Naive thymus-derived CD4-positive, alpha-beta T cell (primary cell): Measurements from ENCODE around the gene KRTAP13-4. TPM values are rescaled to one million over a fixed set of nuclear protein-coding genes. Genes with fewer than 3 reads are reported as not detected.

Experiments
- ATAC-seq: fragments of 150-1000 bp; cut with Tn5 transposase; 2 replicates; pipeline ENCODE4 v1.10.0; 2021; ENCODE audit warnings: mild to moderate bottlenecking, moderate library complexity
- CTCF ChIA-PET: fragments of 350-600 bp; sonication (Branson Sonifier 250); formaldehyde crosslinking; loops from one replicate; lab custom pipeline; 2021; ENCODE audit warnings: antibody characterized with exemption; lab: Charles Lee
- POLR2A ChIA-PET: fragments of 350-600 bp; sonication (Branson Sonifier 250); formaldehyde crosslinking; loops from one replicate; lab custom pipeline; 2021; ENCODE audit warnings: antibody characterized with exemption, inconsistent platforms; lab: Charles Lee
- DNase-seq, 9 donors: peaks; one replicate each; pipeline versions ENCODE4 v3.0.0 to v3.0.0-alpha.2; 2020 to 2022; ENCODE audit warnings: mixed read lengths in 1 of 9
- H3K27ac ChIP-seq: one replicate; pipeline ENCODE4 v1.7.0; 2013; ENCODE audit warnings: mild to moderate bottlenecking, low read depth, low read length, moderate library complexity
- H3K27me3 ChIP-seq, 2 donors: one replicate each; pipeline ENCODE4 v1.7.0; 2013; ENCODE audit warnings: low read length in 2 of 2, mild to moderate bottlenecking in 2 of 2, moderate library complexity in 2 of 2; ENCODE audit not compliant: control insufficient read depth in 2 of 2, insufficient read depth in 2 of 2
- H3K36me3 ChIP-seq, 3 experiments: 1 replicate in 2 of 3; 2 replicates in 1 of 3; pipeline ENCODE4 v1.7.0; 2013; ENCODE audit warnings: low read length in 3 of 3, mild to moderate bottlenecking in 3 of 3, moderate library complexity in 1 of 3; ENCODE audit not compliant: insufficient read depth in 3 of 3, control insufficient read depth in 2 of 3
- H3K4me1 ChIP-seq, 2 donors: one replicate each; pipeline ENCODE4 v1.7.0; 2013; ENCODE audit warnings: low read length in 2 of 2, mild to moderate bottlenecking in 2 of 2, moderate library complexity in 1 of 2; ENCODE audit not compliant: control insufficient read depth in 2 of 2, insufficient read depth in 2 of 2
- H3K4me3 ChIP-seq: 2 replicates; pipeline ENCODE4 v1.7.0; 2013; ENCODE audit warnings: mild to moderate bottlenecking, low read length
- H3K9me3 ChIP-seq, 3 experiments: 1 replicate in 2 of 3; 2 replicates in 1 of 3; pipeline ENCODE4 v1.7.0; 2013; ENCODE audit warnings: low read length in 3 of 3; ENCODE audit not compliant: control insufficient read depth in 2 of 3
- H3K27ac Mint-ChIP-seq, 9 donors: one replicate each; pipeline ENCODE4 v1.8.0; 2020 to 2022; ENCODE audit warnings: mixed read lengths in 9 of 9, mild to moderate bottlenecking in 8 of 9, moderate library complexity in 5 of 9, inconsistent platforms in 2 of 9
- H3K27me3 Mint-ChIP-seq, 5 donors: one replicate each; pipeline ENCODE4 v1.8.0; 2021 to 2022; ENCODE audit warnings: mixed read lengths in 5 of 5, mild to moderate bottlenecking in 1 of 5
- H3K36me3 Mint-ChIP-seq, 5 donors: one replicate each; pipeline ENCODE4 v1.8.0; 2020 to 2022; ENCODE audit warnings: mixed read lengths in 5 of 5, mild to moderate bottlenecking in 3 of 5, inconsistent platforms in 1 of 5
- H3K4me1 Mint-ChIP-seq, 7 donors: one replicate each; pipeline ENCODE4 v1.8.0; 2020 to 2022; ENCODE audit warnings: mixed read lengths in 7 of 7, mild to moderate bottlenecking in 3 of 7, inconsistent platforms in 1 of 7
- H3K4me3 Mint-ChIP-seq, 10 donors: one replicate each; pipeline ENCODE4 v1.8.0; 2020 to 2022; ENCODE audit warnings: mild to moderate bottlenecking in 10 of 10, mixed read lengths in 10 of 10, moderate library complexity in 6 of 10, inconsistent platforms in 2 of 10
- H3K9me3 Mint-ChIP-seq, 11 donors: one replicate each; pipeline ENCODE4 v1.8.0; 2020 to 2022; ENCODE audit warnings: mixed read lengths in 11 of 11, mild to moderate bottlenecking in 4 of 11, inconsistent platforms in 1 of 11, moderate library complexity in 1 of 11
- intact Hi-C, 2 donors: fragments of 100-400 bp; cut with micrococcal nuclease; formaldehyde crosslinking; loops; one replicate each; pipeline ENCODE4 v1.15.1; 2023
- polyA plus RNA-seq, 2 donors: library from polyadenylated mRNA; unstranded; fragments of 300-500 nt; fragmentation: Illumina TruSeq; gene quantifications; one replicate each; pipeline ENCODE4 v1.2.3, GENCODE V29; 2021
- total RNA-seq, 6 experiments: library from RNA in 5 of 6; stranded (reverse) in 5 of 6; gene quantifications; 1 replicate in 5 of 6; 2 replicates in 1 of 6; pipeline ENCODE4 v1.2.3 and lab custom pipeline; 2021 to 2026

Gene KRTAP13-4
- total and polyA plus RNA-seq, 7 experiments from 2014 or later, result not detected

DNA sequence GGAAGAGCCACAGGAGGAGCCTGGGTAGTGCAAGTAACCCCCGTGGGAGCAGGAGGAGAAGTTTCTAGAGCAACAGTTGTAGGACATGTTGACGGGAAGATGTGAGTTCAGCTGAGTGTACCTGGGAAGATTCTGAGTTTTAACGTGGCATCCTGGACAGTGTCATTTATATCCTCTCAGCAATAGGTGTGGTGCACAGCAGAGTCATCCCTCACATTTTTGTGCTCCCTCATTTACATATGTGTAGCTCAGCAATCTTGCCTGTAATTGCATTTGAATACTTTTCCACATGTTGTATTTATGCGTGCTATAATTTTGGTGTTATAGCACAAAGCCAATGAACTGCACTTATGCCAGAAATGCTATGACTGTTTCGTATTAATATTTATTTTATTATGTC, 4.2 kb upstream of the KRTAP13-4 start, which contains the start of gene KRTAP13-3:
Gene KRTAP13-3, minus strand, starts transcription at position 101 of the 400 bp plus-strand sequence. Its CDS starts 14 bp downstream, at position 87.
- Histone ChIP-seq H3K4me1 (no peaks in the 10 kb centered on the region), H3K36me3 (no peaks in the 10 kb centered on the region), H3K27me3 (no peaks in the 10 kb centered on the region), H3K9me3 (no peaks in the 10 kb centered on the region), H3K27ac (no peak within 1 kb of the TSS), H3K4me3 (no peak within 1 kb of the TSS)
- H3K27ac Mint-ChIP-seq, result no peak within 1 kb of the TSS
- no peaks in the 10 kb centered on the region for H3K4me1 Mint-ChIP-seq
- DNase-seq (no peak), ATAC-seq (no peak)
- H3K36me3 Mint-ChIP-seq, result no peaks in the 10 kb centered on the region
- ChIA-PET CTCF (no interaction called here), POLR2A (no interaction called here)
- H3K4me3 Mint-ChIP-seq, result no peak within 1 kb of the TSS
- peaks cover 0 to 18% (median 4%) of the 10 kb centered on the region in 5 donors for H3K27me3 Mint-ChIP-seq
- intact Hi-C loops, result no loop called here
- peaks cover 0 to 4% (median 0%) of the 10 kb centered on the region in 11 donors for H3K9me3 Mint-ChIP-seq

DNA sequence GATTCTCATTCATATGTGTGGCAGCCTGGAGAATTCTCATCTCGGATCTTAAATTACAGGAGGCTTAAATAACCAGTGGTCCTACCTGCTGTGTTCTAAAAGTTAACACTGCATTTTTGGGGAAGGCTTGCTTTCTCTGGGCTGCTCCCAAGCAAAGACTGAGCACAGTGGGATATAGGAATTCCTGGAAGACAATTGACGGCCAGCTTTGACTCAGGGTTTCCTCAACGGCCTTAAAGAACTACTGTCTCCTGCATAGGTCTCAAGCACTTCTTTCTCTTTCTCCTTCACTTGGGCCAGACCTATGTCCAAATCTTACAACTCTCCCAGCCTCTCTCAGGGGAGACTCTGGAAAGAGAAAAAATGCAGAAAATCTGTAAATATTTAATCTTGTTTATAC, 3.3 kb upstream of the KRTAP13-4 start:
- H3K36me3 ChIP-seq, result no peaks in the 10 kb centered on the region
- CTCF ChIA-PET, result no interaction called here
- no peaks in the 10 kb centered on the region for H3K27me3 ChIP-seq
- Mint-ChIP-seq H3K27ac (no peak overlapping the region), H3K27me3 (peaks cover 0 to 23% (median 4%) of the 10 kb centered on the region in 5 donors), H3K4me3 (no peak overlapping the region), H3K4me1 (no peaks in the 10 kb centered on the region), H3K9me3 (peaks cover 0 to 4% (median 0%) of the 10 kb centered on the region in 11 donors), H3K36me3 (no peaks in the 10 kb centered on the region)
- no peak overlapping the region for H3K27ac ChIP-seq
- POLR2A ChIA-PET, result no interaction called here
- no peak for DNase-seq
- no peaks in the 10 kb centered on the region for H3K4me1 ChIP-seq
- no peaks in the 10 kb centered on the region for H3K9me3 ChIP-seq
- ATAC-seq, result no peak
- intact Hi-C loops, result no loop called here
- no peak overlapping the region for H3K4me3 ChIP-seq

DNA sequence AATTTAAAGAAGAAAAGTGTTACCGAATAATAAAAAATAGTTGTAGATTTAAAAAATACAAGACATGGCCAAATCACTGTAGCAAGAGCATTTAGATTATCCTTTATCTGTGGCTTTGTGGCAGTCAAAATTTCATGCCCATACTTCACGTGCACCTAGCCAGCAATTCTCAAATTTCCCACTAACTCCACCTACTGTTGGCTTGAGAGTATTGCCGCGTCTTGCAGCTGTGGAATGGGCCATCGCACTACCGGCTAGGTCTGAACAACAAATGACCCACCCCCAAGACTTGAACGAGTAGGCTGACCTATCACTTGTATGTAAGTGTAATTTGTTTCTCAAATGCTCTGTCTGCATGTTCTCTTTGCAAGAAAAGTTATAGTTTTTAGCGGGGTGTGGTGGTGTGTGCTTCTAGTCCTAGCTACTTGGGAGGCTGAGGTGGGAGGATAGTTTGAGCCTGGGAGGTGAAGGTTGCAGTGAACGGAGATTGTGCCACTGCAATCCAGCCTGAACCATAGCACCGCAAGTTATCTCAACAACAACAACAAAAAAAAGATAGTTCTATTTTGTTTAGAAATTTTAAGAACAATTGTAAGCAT, 4.1 kb downstream of the KRTAP13-4 start:
- ChIA-PET CTCF (interaction anchor here (0.7 kb wide), 1 partner anchor 28 kb away, joined by 3 read pairs; no protein-coding TSS in a partner anchor), POLR2A (no interaction called here)
- no peak overlapping the region for H3K4me3 Mint-ChIP-seq
- peaks cover 0 to 27% (median 9%) of the 10 kb centered on the region in 5 donors for H3K27me3 Mint-ChIP-seq
- H3K9me3 Mint-ChIP-seq, result peaks cover 0 to 3% (median 0%) of the 10 kb centered on the region in 11 donors
- H3K4me1 Mint-ChIP-seq, result no peaks in the 10 kb centered on the region
- no peak for DNase-seq
- no peak for ATAC-seq
- Histone ChIP-seq H3K4me3 (no peak overlapping the region), H3K9me3 (no peaks in the 10 kb centered on the region), H3K4me1 (no peaks in the 10 kb centered on the region), H3K36me3 (no peaks in the 10 kb centered on the region), H3K27me3 (no peaks in the 10 kb centered on the region), H3K27ac (no peak overlapping the region)
- H3K27ac Mint-ChIP-seq, result no peak overlapping the region
- intact Hi-C loops, result no loop called here
- no peaks in the 10 kb centered on the region for H3K36me3 Mint-ChIP-seq

DNA sequence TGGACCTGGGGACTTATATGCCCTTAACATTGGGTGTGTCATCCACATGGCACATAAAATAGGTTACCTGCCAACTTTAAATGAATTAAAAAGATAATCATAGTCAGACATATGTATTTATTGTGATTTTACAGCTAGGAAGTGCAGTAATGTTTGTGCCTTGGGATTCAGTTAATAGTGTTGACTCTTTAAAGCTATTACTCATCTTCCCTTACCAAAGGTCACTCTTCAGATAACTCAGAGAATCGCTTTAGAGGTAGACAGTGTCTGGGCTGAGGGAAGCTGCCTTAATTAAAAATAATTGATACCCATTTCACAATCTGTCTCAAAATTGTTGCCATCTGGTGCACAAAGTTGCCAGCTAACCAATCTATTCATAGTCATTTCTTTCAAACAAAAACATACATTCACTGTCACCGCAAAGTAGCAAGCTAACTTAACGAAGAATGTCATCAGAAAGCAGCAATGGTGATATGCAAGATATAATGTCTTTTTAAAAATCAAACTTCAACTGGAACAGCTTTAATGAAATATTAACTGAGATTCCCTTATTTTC, 7.1 kb downstream of the KRTAP13-4 start:
- peaks cover 4 to 21% (median 14%) of the 10 kb centered on the region in 5 donors for H3K27me3 Mint-ChIP-seq
- Histone ChIP-seq H3K27ac (no peak overlapping the region), H3K4me1 (no peaks in the 10 kb centered on the region), H3K9me3 (no peaks in the 10 kb centered on the region), H3K36me3 (no peaks in the 10 kb centered on the region), H3K4me3 (no peak overlapping the region), H3K27me3 (no peaks in the 10 kb centered on the region)
- no peaks in the 10 kb centered on the region for H3K4me1 Mint-ChIP-seq
- H3K4me3 Mint-ChIP-seq, result no peak overlapping the region
- intact Hi-C loops, result no loop called here
- no peak overlapping the region for H3K27ac Mint-ChIP-seq
- no peaks in the 10 kb centered on the region for H3K36me3 Mint-ChIP-seq
- no peak for DNase-seq
- POLR2A ChIA-PET, result no interaction called here
- CTCF ChIA-PET, result no interaction called here
- no peak for ATAC-seq
- H3K9me3 Mint-ChIP-seq, result peaks cover 0 to 3% (median 0%) of the 10 kb centered on the region in 11 donors

DNA sequence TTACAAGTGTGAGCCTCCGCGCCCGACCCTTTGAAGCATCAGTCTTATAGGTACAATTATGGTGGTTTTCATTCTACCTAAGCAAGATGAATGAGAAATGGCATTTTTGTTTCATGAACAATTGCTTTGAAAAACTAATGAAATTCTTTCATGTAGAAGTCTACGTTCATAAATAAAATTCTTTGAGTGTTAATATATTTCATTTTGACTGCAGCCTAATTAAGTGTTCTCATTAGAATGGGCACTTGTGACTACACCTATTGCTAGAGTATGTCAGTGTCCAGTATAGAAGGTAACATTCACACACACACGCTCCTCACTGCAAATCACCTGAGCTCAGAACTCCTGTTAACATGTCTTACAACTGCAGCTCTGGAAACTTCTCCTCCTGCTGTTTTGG, 10.0 kb downstream of the KRTAP13-4 start, which contains the start of gene KRTAP15-1:
Gene KRTAP15-1, plus strand, starts transcription at position 301 of the 400 bp plus-strand sequence. Its CDS starts 53 bp downstream, at position 354.
- no peak within 1 kb of the TSS for H3K27ac ChIP-seq
- ChIA-PET CTCF (no interaction called here), POLR2A (no interaction called here)
- intact Hi-C loops, result no loop called here
- no peaks in the 10 kb centered on the region for H3K36me3 ChIP-seq
- Mint-ChIP-seq H3K4me3 (no peak within 1 kb of the TSS), H3K27ac (no peak within 1 kb of the TSS), H3K36me3 (no peaks in the 10 kb centered on the region), H3K9me3 (peaks cover 0 to 3% (median 0%) of the 10 kb centered on the region in 11 donors), H3K4me1 (no peaks in the 10 kb centered on the region), H3K27me3 (peaks cover 0 to 29% (median 11%) of the 10 kb centered on the region in 5 donors)
- H3K9me3 ChIP-seq, result no peaks in the 10 kb centered on the region
- H3K4me3 ChIP-seq, result no peak within 1 kb of the TSS
- no peaks in the 10 kb centered on the region for H3K4me1 ChIP-seq
- no peak for ATAC-seq
- no peak for DNase-seq
- H3K27me3 ChIP-seq, result no peaks in the 10 kb centered on the region

DNA sequence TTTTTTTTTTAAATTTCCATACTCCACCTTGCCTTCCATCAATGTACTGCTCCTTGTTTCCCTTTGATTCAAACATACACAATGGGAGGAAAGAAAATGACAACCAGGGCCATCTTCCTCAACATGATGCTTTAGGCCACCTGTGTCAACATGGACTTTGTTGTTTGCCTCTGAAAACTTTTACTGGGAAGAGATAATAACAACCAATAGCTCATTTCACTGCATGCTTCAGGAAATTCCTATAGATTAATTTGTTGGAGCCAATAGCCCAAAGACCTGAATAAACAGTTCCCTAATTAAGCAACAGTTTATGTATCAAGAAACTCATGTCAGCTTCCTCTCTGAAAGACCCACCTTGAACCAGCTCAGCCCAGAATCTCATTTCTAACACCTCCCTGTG, 13.2 kb downstream of the KRTAP13-4 start:
- H3K36me3 Mint-ChIP-seq, result no peaks in the 10 kb centered on the region
- Histone ChIP-seq H3K27me3 (no peaks in the 10 kb centered on the region), H3K36me3 (no peaks in the 10 kb centered on the region), H3K27ac (no peak overlapping the region), H3K4me1 (no peaks in the 10 kb centered on the region), H3K4me3 (no peak overlapping the region), H3K9me3 (no peaks in the 10 kb centered on the region)
- ChIA-PET CTCF (no interaction called here), POLR2A (no interaction called here)
- H3K27me3 Mint-ChIP-seq, result peaks cover 0 to 31% (median 14%) of the 10 kb centered on the region in 5 donors
- H3K4me1 Mint-ChIP-seq, result peaks cover 0 to 6% (median 0%) of the 10 kb centered on the region in 7 donors
- ATAC-seq, result no peak
- no peak overlapping the region for H3K27ac Mint-ChIP-seq
- no peak for DNase-seq
- peaks cover 0 to 6% (median 0%) of the 10 kb centered on the region in 11 donors for H3K9me3 Mint-ChIP-seq
- intact Hi-C loops, result no loop called here
- H3K4me3 Mint-ChIP-seq, result no peak overlapping the region
